Occipital lobe (tissue), 2 donors: ENCODE results near the gene FRMPD2. TPM values are rescaled to one million over a fixed set of nuclear protein-coding genes. Genes with fewer than 3 reads are reported as not detected.
"Not testable (repeated sequence)": the region's sequence is repeated elsewhere in the genome, so short reads cannot be mapped to it uniquely, and the experiment has no call there.

ENCODE experiments used
- DNase-seq: peaks from one replicate; lab custom pipeline; 2025; lab: John Stamatoyannopoulos, UW
- total RNA-seq: library from RNA; depleted of rRNA; stranded (reverse); fragments of >200 nt; gene quantifications from one replicate; pipeline ENCODE4 v1.2.3, GENCODE V29; 2014

The FRMPD2 gene
- total RNA-seq, 1 donor from 2014 or later = 3.3 TPM

GRCh38 chr10:48290286-48290685 lies 15.8 kb upstream of the FRMPD2 start:
- DNase-seq = no peak

GRCh38 chr10:48289501-48290238 lies 15.2 kb upstream of the FRMPD2 start:
- peak; percentile 22 for DNase-seq

DNA sequence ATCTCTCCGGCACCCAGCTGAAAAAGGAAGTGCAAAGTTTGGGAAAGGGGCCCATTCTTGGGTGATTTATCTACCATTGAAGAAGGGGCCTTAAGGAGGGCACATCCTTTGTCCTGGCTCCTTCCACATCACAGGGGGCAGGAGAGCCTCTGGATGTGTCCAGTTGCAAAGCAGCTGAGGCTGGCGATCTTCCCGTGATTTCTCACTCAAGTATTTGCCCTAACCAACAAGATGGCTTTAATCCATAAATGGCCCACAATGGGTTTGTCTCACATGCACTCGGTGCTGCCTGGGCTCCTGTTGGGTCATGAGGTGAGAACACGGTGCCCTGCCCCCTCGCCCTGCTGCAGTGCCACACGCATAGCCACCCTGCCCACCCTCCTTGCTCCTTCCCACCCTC lies 14.2 kb upstream of the FRMPD2 start:
- DNase-seq = no peak

GRCh38 chr10:48287417-48288391 lies 13.2 kb upstream of the FRMPD2 start:
- no peak for DNase-seq

GRCh38 chr10:48286356-48286755 lies 11.9 kb upstream of the FRMPD2 start:
- DNase-seq = no peak

DNA sequence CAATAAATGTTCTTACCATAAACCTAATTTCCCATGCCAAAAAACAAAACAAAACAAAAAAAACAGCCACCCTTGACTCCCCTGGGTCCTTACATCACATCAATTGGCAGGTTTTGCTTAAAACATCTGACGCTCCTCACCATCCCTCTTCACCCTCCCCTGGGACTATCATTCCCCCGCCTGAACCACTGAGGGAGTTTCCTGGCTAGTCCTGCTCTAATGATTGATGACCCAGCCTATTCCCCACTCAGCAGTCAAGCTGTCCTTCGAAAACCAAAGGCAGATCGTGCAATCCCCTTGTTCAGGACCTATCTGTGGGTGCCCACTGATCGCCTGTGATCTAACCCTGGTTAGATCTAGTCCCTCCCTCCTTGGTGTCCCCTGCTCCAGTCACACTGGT lies 11.2 kb upstream of the FRMPD2 start:
- DNase-seq = no peak

GRCh38 chr10:48284811-48285210 lies 10.3 kb upstream of the FRMPD2 start:
- no peak for DNase-seq

- no peak for DNase-seq
Observed at GRCh38 chr10:48284002-48284546, 9.6 kb upstream of the FRMPD2 start.

DNA sequence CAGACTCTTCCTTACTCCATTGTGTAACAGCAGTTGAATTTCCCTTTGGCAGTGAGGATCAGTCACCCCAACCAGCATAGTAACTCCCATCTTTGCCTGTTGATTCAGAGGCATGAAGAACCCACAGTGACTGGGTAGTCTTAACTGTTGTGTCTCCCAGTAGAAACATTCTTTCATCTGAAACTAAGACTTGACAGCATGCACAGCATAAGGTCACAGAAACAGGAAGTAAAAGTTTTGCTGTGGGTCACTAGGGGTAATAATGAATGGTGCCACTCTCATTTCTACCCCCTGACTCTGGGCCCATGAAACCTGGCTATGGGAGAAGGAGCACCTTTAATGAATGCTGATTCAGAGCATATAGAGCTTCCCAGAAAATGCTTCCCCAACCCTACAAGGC lies 8.3 kb upstream of the FRMPD2 start:
- no peak for DNase-seq

- DNase-seq = not testable (repeated sequence)
Observed at GRCh38 chr10:48281697-48282096, 7.2 kb upstream of the FRMPD2 start.

- DNase-seq = no peak
Observed at GRCh38 chr10:48279081-48279751, 4.7 kb upstream of the FRMPD2 start.

DNA sequence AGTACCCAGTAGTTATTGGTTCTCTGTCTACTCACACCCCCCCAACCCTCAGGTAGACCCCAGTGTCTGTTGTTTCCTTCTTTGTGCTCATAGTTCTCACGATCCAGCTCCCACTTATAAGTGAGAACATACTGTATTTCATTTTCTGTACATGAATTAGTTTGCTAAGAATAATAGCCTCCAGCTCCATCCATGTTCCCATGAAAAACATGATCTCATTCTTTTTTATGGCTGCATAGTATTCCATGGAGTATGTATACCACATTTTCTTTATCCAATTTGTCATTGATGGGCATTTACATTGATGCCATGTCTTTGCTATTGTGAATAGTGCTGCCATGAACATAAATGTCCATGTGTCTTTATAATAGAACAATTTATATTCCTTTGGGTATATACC lies 2.6 kb upstream of the FRMPD2 start:
- no peak for DNase-seq

DNA sequence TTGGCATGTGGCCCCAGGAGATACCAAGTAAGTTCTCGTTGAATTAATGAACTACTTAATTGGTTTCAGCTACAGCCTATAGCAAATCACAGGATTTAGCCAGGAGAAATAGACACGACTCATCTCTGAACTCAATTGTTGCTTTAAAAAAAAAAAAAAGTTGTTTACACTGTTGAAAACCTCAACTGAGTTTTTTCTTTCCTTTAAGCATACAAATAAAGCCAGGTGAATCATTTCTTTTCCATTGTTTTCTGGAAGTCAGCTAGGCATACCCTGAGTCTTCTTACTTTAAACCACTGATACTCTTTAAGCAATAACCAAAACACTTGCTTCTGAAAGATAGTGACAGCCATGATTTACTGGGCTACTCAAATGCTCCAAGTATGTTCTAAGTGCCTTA lies 755 bp downstream of the FRMPD2 start:
- DNase-seq = no peak

GRCh38 chr10:48272682-48273081 lies 1.8 kb downstream of the FRMPD2 start:
- DNase-seq = no peak

DNA sequence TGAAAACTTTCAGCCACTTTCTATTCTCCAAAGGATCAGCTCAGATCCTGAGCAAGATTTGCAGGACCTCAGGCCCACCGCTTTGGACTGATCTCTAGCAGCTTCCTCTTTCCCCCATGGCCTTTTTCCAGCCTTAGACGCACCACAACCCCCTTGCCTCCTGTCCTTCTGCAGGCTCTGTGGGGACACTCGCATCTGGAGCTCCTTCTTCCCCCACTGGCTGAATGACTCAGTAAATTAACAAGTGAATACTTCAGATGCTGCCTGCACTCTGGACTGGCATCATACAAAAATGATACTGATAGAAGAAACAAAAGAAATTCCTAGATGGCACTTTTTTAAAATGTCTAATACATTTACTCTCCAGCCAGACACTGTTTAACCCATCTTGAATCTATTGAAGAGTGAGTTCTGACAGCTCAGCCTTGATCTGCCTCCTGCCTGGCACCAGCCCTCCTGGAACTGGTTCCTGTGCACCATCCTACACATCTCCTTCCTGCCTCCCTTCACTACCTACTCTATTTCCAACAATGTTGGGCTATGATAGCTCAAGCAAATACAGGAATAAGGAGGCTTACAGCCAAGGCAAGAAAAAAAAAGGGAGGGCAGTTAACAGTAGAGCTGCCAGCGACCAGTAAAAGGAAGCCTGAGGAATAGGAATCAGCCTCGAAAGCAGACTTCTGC lies 3.3 kb downstream of the FRMPD2 start:
- no peak for DNase-seq

DNA sequence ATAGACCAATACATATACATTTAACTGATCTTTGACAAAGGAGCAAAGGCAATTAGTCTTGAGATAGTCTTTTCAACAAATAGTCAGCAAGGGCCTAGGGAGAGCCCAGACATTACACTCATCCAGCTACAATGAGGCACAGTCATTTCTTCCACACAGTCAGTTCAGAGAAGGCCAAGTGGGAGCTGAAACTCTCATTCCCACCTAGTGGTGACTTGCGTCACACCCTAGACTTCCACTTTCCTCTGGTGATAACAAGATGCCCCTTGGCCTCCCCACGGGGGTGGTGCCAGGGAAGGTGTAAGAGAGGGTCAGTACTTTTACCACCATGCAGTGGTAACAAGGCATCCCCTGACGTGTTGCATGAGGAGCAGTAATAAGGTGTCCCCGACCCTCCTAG lies 8.0 kb downstream of the FRMPD2 start:
- no peak for DNase-seq

DNA sequence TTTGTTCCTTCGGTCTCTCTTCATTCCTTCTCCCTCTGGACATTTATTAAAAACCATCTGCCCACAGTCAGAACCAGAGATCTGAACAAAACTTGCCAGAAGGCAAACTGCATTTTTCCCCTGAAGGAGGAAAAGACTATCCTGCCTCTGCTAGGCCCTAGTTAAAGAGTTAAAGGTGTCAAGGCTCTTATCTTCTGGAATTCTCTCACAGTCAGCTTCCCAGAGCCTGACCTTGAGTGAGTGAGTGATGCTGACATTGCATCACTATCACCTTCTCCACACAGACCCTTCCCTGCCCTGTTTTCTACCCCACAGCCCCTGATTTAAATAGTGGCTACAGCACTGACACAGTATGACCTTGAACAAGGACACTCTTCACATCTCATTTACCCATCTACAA lies 16.4 kb downstream of the FRMPD2 start:
- DNase-seq = no peak

DNA sequence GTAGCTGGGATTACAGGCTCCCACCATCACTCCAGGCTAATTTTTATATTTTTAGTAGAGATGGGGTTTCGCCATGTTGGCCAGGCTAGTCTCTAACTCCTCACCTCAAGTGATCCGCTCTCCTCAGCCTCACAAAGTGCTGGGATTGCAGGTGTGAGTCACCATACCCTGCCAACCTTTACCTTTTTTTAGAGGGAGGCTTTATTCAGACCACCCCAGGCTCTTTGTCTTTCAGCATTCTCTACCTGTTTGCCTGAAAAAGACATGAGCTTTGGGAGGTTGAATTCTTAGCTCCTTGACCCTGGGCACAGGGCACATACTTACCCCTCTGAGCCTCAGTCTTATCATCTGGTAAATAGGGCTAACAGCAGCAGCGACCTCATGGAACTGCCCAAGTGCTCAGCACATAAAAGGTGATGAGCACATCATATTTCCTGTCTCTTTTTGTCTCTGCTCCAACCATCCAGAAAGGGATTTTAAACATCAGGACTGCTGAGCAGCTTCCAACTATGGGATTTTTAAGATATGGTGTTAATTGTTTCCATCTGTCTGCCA lies 17.0 kb downstream of the FRMPD2 start:
- DNase-seq = no peak

GRCh38 chr10:48255722-48256121 lies 18.8 kb downstream of the FRMPD2 start:
- no peak for DNase-seq

DNA sequence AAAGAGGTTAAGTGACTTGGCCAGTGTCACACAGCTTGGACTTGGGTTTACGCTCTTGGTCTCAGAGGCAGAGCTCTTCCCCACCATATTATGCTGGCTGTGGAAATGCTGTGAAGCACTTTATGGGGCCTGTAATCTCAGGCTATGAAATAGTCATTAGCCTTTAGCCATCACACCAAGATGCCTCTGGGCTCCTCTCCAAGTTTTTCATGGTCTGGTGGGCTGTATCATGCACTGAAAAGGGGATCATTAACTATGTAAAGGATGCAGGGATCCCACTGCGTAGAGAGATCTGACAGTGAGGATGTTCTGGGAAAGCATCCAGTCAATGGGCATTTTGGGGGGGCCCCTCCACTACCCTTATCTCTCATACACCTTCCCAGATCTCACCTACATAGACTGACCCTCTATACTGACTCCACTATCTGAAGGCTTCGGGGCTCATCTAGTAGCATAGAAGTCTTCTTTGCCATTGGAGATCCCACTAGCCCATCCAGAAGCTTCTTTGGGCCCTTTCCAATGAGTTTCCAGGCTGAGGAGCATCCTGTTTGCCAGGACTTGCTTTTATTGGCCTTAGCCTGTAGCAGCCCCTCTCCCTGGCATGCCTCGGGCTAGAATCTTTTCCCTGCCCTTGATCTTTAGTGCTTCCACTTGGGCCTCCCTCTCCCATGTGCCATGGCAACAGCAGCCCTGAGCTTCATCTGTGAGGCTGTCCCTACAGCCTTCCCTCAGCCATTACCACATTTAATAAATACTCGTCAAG lies 19.6 kb downstream of the FRMPD2 start:
- DNase-seq = no peak
